ENCODE measurements around the gene TTC22. TPM values are rescaled to one million over a fixed set of nuclear protein-coding genes. Genes with fewer than 3 reads are reported as not detected.
A peak's percentile ranks its signal among the peaks of the same experiment; 100 is the strongest.

Gene TTC22
- total RNA-seq, 1 experiment from 2014 or later, result not detected

DNA sequence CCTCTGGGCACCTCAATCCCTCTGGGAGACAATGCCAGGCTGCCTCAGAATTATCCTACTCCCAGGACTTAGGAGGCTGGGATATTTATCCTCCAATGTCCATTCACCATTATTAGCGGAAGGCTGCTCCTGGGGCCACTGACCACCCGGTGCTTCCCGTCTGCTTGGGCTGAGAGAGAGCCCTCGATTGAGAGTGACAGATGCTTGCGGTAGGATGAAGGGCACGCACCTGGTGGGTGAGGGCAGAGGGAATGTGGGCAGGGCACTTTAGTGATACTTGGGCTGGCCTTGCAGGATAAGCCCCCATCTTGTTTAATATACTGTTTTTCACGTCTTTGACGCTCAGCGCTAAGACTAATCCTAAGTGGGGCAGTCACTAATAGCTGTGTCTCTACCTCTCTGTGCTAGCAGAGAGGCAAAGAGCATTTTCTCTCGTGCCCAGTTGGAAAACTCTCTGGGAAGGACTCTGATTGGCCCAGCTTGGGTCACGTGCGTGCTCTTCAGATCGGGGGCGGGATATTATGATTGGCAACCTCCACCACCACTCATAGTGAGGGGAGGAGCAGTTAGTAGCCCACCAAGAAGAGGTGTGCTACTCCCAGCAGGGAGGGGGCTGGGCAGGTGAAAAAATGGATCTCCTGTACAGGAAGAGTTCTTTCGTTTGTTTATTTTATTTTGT, 26.2 kb downstream of the TTC22 start:
- DNase-seq (ENCODE audit: low read depth, low spot score), result peak; percentile 46
- in situ Hi-C loops (cut with HindIII; ENCODE audit: low pct_unique_long_range_greater_than_20kb, low sequenced_read_pairs), result no loop called here

GRCh38 chr1:54772951-54773350, 28.2 kb downstream of the TTC22 start:
- no peak for DNase-seq (ENCODE audit: low read depth, low spot score)
- in situ Hi-C loops (cut with HindIII; ENCODE audit: low pct_unique_long_range_greater_than_20kb, low sequenced_read_pairs), result no loop called here

- peak; percentile 42 for DNase-seq (ENCODE audit: low read depth, low spot score)
- in situ Hi-C loops (cut with HindIII; ENCODE audit: low pct_unique_long_range_greater_than_20kb, low sequenced_read_pairs), result no loop called here
Measured at GRCh38 chr1:54768093-54768492, 33.0 kb downstream of the TTC22 start.

- in situ Hi-C loops (cut with HindIII; ENCODE audit: low pct_unique_long_range_greater_than_20kb, low sequenced_read_pairs), result no loop called here
- DNase-seq (ENCODE audit: low read depth, low spot score), result no peak
Measured at GRCh38 chr1:54767526-54767925, 33.6 kb downstream of the TTC22 start.

DNA sequence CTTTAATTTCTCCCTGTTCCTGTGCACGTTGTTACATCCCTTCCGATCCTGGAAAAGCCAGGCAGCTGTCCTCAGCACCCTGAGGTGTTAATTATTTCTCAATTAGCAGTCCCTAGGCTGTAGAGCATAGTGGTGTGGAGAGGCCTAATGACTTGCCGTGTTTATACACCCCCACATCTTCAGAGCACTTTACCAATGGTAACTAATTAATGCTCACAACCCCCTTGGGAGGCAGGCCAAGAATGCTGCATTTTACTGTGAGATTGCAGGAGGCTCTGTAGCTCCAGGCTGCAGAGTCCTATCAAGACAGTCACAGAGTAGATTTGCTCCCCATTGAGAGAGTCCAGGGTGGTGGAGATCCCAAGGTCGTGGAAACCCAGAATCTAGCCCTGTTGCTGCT, 34.4 kb downstream of the TTC22 start:
- in situ Hi-C loops (cut with HindIII; ENCODE audit: low pct_unique_long_range_greater_than_20kb, low sequenced_read_pairs), result no loop called here
- no peak for DNase-seq (ENCODE audit: low read depth, low spot score)

- in situ Hi-C loops (cut with HindIII; ENCODE audit: low pct_unique_long_range_greater_than_20kb, low sequenced_read_pairs), result no loop called here
- DNase-seq (ENCODE audit: low read depth, low spot score), result no peak
Measured at GRCh38 chr1:54764922-54765561, 36.1 kb downstream of the TTC22 start.

GRCh38 chr1:54764133-54764921, 36.8 kb downstream of the TTC22 start, which contains the start of gene PARS2:
TSS of gene PARS2 (minus strand) at chr1:54764523. CDS start at chr1:54759161, 5,362 bp downstream.
- DNase-seq (ENCODE audit: low read depth, low spot score), result peak; percentile 99
- in situ Hi-C loops (cut with HindIII; ENCODE audit: low pct_unique_long_range_greater_than_20kb, low sequenced_read_pairs), result no loop called here

- in situ Hi-C loops (cut with HindIII; ENCODE audit: low pct_unique_long_range_greater_than_20kb, low sequenced_read_pairs), result no loop called here
- DNase-seq (ENCODE audit: low read depth, low spot score), result no peak
Measured at GRCh38 chr1:54763816-54764132, 37.3 kb downstream of the TTC22 start.

DNA sequence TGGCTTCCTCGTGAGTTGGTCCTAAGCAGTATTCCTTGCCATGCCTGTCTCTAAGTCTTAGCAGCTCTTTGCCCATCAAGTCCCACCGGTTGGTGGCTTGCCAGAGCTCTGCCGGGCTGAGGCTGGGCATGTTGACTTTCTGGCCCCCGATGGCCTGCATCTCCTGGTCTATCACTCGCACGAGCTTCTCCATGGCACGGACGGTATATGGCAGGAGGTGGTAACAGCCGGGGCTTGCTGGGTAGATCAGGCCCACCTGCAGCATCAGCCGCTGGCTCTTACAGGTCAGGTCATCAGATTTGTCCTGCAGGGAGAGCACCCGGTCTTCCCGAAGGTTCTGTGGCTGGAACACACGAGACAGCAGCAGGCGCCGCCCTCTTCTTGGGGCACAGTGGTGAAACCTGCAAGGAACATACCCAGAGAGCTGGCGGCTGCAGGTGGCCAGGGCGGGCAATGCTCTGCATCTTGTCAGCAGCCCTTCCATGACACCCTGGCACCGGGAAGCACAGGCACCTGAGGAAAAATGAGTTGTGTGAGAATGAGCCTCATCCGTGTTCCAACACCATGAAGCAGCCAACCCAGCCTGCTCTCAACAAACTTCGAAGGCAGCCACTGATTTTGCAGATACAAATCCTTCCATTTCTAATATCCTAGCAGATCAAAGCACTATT, 42.3 kb downstream of the TTC22 start:
- no peak for DNase-seq (ENCODE audit: low read depth, low spot score)
- in situ Hi-C loops (cut with HindIII; ENCODE audit: low pct_unique_long_range_greater_than_20kb, low sequenced_read_pairs), result no loop called here

GRCh38 chr1:54757833-54758232, 43.3 kb downstream of the TTC22 start:
- DNase-seq (ENCODE audit: low read depth, low spot score), result no peak
- in situ Hi-C loops (cut with HindIII; ENCODE audit: low pct_unique_long_range_greater_than_20kb, low sequenced_read_pairs), result no loop called here

DNA sequence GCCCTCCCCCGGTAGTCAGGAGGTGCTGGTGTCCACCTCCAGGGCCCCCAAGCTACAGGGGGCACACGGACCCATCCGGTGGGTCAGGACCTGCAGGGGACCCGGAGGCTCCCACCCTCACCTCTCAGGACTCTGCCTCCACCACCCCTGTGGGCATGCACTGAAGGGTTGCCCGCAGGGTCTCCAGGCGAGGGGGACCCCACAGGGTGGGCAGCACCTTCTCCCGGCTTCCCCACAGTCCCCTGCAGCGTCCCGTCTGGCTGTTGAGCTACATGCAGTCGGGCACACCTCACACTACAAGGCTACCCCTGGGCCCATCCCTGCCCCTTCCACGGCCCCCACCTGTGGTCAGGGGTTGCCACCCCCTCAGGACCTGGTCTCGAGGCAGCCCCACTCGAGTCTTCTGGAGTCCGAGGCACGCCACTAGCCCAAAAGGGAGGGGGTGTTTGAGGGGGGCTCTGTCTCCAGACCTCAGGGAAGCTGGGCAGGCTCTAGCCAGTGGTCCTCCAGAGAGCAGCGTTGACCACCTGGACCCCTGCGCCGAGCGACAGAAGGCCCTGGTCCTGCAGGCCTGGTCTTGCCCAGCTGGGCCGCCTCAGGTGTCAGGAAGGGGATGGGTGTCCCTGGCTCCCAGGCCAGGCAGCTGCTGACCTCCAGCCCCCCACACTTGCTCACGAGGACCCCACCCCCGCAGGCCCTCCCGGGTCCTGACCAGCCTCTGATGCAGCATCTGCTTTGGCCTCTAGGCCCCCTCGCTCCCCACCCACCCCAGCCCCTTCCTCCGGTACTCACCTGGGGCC, 46.4 kb downstream of the TTC22 start:
- no peak for DNase-seq (ENCODE audit: low read depth, low spot score)
- in situ Hi-C loops (cut with HindIII; ENCODE audit: low pct_unique_long_range_greater_than_20kb, low sequenced_read_pairs), result no loop called here

GRCh38 chr1:54754045-54754444, 47.1 kb downstream of the TTC22 start:
- DNase-seq (ENCODE audit: low read depth, low spot score), result no peak
- in situ Hi-C loops (cut with HindIII; ENCODE audit: low pct_unique_long_range_greater_than_20kb, low sequenced_read_pairs), result no loop called here

GRCh38 chr1:54751426-54751825, 49.7 kb downstream of the TTC22 start:
- no peak for DNase-seq (ENCODE audit: low read depth, low spot score)
- in situ Hi-C loops (cut with HindIII; ENCODE audit: low pct_unique_long_range_greater_than_20kb, low sequenced_read_pairs), result no loop called here

- in situ Hi-C loops (cut with HindIII; ENCODE audit: low pct_unique_long_range_greater_than_20kb, low sequenced_read_pairs), result no loop called here
- no peak for DNase-seq (ENCODE audit: low read depth, low spot score)
Measured at GRCh38 chr1:54750596-54750995, 50.5 kb downstream of the TTC22 start.

DNA sequence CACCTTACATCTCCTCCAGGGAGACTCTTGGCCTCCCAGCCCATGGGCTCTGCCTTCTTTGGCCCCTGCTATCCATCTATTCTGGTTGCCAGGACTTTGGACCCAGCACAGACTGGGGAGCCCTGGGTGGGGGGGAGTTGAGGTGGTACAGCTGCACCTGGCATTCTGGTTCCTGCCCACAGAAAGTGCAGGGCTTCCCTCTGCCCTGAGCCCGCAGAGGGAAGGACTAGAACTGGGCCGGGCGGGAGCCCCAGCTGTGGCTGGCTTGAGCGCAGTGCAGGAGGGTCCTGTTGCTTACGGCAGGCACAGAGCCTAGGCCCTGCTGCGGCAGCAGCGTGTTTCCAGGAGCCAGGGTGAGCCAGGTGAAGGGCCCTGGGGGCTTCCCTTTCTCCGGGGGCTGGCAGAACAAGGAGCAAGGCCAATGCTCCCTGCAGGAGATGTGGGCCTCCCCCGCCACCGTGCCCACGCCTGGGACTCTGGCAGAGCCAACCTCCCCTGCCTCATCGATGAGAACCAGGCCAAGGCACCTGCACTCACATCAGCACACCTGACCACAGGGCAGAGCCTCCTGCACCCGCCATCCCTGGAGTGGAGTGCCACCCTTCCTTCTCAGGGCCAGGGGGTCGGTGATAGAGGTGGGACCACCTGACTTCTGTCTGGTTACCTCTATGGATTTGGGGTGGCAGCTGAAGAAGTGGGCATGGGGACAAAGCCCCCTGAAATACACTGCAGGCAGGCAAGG, 52.9 kb downstream of the TTC22 start:
- in situ Hi-C loops (cut with HindIII; ENCODE audit: low pct_unique_long_range_greater_than_20kb, low sequenced_read_pairs), result no loop called here
- no peak for DNase-seq (ENCODE audit: low read depth, low spot score)

GRCh38 chr1:54745864-54746263, 55.3 kb downstream of the TTC22 start:
- in situ Hi-C loops (cut with HindIII; ENCODE audit: low pct_unique_long_range_greater_than_20kb, low sequenced_read_pairs), result no loop called here
- no peak for DNase-seq (ENCODE audit: low read depth, low spot score)

- in situ Hi-C loops (cut with HindIII; ENCODE audit: low pct_unique_long_range_greater_than_20kb, low sequenced_read_pairs), result no loop called here
- DNase-seq (ENCODE audit: low read depth, low spot score), result no peak
Measured at GRCh38 chr1:54745274-54745673, 55.8 kb downstream of the TTC22 start.
